K562 (cell line): ENCODE results near the gene PDHX. TPM values are rescaled to one million over a fixed set of nuclear protein-coding genes. Genes with fewer than 3 reads are reported as not detected.

Experiments used
- ATAC-seq: fragments of 200-7000 bp; cut with Tn5 transposase; 3 replicates; pipeline ENCODE4 v1.9.1; 2020; ENCODE audit warnings: moderate library complexity
- BruUV-seq: library from RNA; stranded (reverse); fragments of 400-500 nt; replicated peaks from 2 replicates; lab custom pipeline; 2021; lab: Mats Ljungman, UMichigan
- CTCF ChIA-PET: fragments of 300-600 bp; formaldehyde crosslinking; extraction: SDS; loops from one replicate; lab custom pipeline; 2021; ENCODE audit warnings: low intra/inter-chr PET ratio; lab: Yijun Ruan, JAX
- POLR2A ChIA-PET: fragments of 300-600, 350-650 bp; sonication (Branson Sonifier 250); formaldehyde crosslinking; extraction: SDS; loops from one replicate; lab custom pipeline; 2021; ENCODE audit warnings: antibody characterized with exemption, inconsistent platforms; lab: Yijun Ruan, JAX
- DNase-seq, 4 experiments: peaks; one replicate each; pipeline versions ENCODE4 v3.0.0 to v3.0.0-alpha.2; 2011 to 2018; ENCODE audit warnings: low spot score in 3 of 4, mixed read lengths in 3 of 4; ENCODE audit errors: extremely low read depth in 1 of 4
- FAIRE-seq: peaks from 2 replicates; lab custom pipeline; 2011; peaks lifted over from hg19 to GRCh38; lab: Jason Lieb, UNC
- H2AFZ ChIP-seq: 2 replicates; pipeline ENCODE4 v1.6.0; 2011; ENCODE audit warnings: low read depth, low read length, control low read depth, inconsistent platforms
- H3K27ac ChIP-seq: fragments of 200-600 bp; 3 replicates; pipeline ENCODE4 v1.8.0; 2011; ENCODE audit warnings: low read depth, mild to moderate bottlenecking, control low read depth, inconsistent platforms, low read length, moderate library complexity, mixed read lengths; ENCODE audit errors: extremely low read depth
- H3K27me3 ChIP-seq, 2 experiments: fragments of 300-600 bp in 1 of 2; 2 replicates in 1 of 2; 3 replicates in 1 of 2; pipeline versions ENCODE4 v1.6.0 to v1.8.0; 2011; ENCODE audit warnings: inconsistent platforms in 2 of 2, low read length in 2 of 2, mild to moderate bottlenecking in 1 of 2, mixed read lengths in 1 of 2, moderate library complexity in 1 of 2; ENCODE audit not compliant: control insufficient read depth in 2 of 2, insufficient read depth in 2 of 2
- H3K36me3 ChIP-seq: fragments of 300-600 bp; 3 replicates; pipeline ENCODE4 v1.8.0; 2011; ENCODE audit warnings: mild to moderate bottlenecking, low read length, inconsistent platforms; ENCODE audit not compliant: control insufficient read depth, insufficient read depth
- H3K4me1 ChIP-seq, 2 experiments: fragments of 200-600 bp in 1 of 2; replicated peaks in 1 of 2; 2 replicates in 1 of 2; 3 replicates in 1 of 2; pipeline versions ENCODE4 v1.5.1 to v1.8.0; 2011; ENCODE audit warnings: inconsistent platforms in 2 of 2, low read length in 2 of 2, mild to moderate bottlenecking in 1 of 2, mixed read lengths in 1 of 2, moderate library complexity in 1 of 2; ENCODE audit not compliant: control insufficient read depth in 2 of 2, insufficient read depth in 2 of 2
- H3K4me2 ChIP-seq: 2 replicates; pipeline ENCODE4 v1.6.1; 2011; ENCODE audit warnings: low read length, control low read depth, inconsistent platforms, mixed read lengths; ENCODE audit not compliant: insufficient read depth
- H3K4me3 ChIP-seq: fragments of 200-600 bp; sonication (generic), shearing (Covaris generic); 2 replicates; pipeline ENCODE4 v1.5.1; 2016; ENCODE audit warnings: control low read depth, inconsistent platforms
- H3K79me2 ChIP-seq: fragments of 200-600 bp; 3 replicates; pipeline ENCODE4 v1.8.0; 2011; ENCODE audit warnings: low read length, inconsistent platforms; ENCODE audit not compliant: control insufficient read depth, insufficient read depth
- H3K9ac ChIP-seq, 2 experiments: 2 replicates each; pipeline versions ENCODE4 v1.6.0 to v1.6.1; 2011; ENCODE audit warnings: low read depth in 2 of 2, low read length in 2 of 2, control low read depth in 1 of 2, inconsistent platforms in 1 of 2, mild to moderate bottlenecking in 1 of 2, mixed read lengths in 1 of 2; ENCODE audit not compliant: insufficient read depth in 1 of 2
- H3K9me1 ChIP-seq: one replicate; pipeline ENCODE4 v1.6.0; 2011; ENCODE audit warnings: inconsistent platforms, mild to moderate bottlenecking, low read length, moderate library complexity; ENCODE audit not compliant: control insufficient read depth, insufficient read depth
- H3K9me3 ChIP-seq: replicated peaks from 2 replicates; pipeline ENCODE4 v1.5.1; 2011; ENCODE audit warnings: low read depth, low read length, inconsistent platforms; ENCODE audit not compliant: control insufficient read depth, insufficient read depth
- H4K20me1 ChIP-seq: replicated peaks from 2 replicates; pipeline ENCODE4 v1.6.1; 2011; ENCODE audit warnings: low read length, inconsistent platforms, mixed read lengths; ENCODE audit not compliant: control insufficient read depth, insufficient read depth
- JUNB ChIP-seq: fragments of 450-650 bp; formaldehyde crosslinking; conservative IDR thresholded peaks from 2 replicates; pipeline ENCODE4 v1.4.0; 2020; ENCODE audit warnings: mild to moderate bottlenecking
- ZBTB2 ChIP-seq: fragments of 450-650 bp; IDR thresholded peaks from 2 replicates; pipeline ENCODE4 v1.6.1; 2016; ENCODE audit warnings: antibody characterized with exemption
- ZHX1 ChIP-seq: fragments of 150-350 bp; conservative IDR thresholded peaks from 2 replicates; pipeline ENCODE4 v1.6.1; 2014; ENCODE audit warnings: low read length
- ZNF280A ChIP-seq: fragments of 450-650 bp; IDR thresholded peaks from 2 replicates; pipeline ENCODE4 v1.6.1; 2018; ENCODE audit warnings: mild to moderate bottlenecking, low read depth; ENCODE audit not compliant: partially characterized antibody
- ZNF398 ChIP-seq: fragments of 250-450 bp; sonication (Bioruptor Pico); IDR thresholded peaks from 2 replicates; pipeline ENCODE4 v1.8.0; 2021; ENCODE audit warnings: moderate library complexity, mild to moderate bottlenecking, inconsistent platforms
- ZNF408 ChIP-seq: fragments of 250-450 bp; sonication (Bioruptor Pico); IDR thresholded peaks from 2 replicates; pipeline ENCODE4 v1.4.0; 2020; ENCODE audit warnings: low read depth, mild to moderate bottlenecking, moderate library complexity
- WGBS: fragments of 100-300 bp; shearing (Covaris generic); methylation state at CpG from one replicate; pipeline ENCODE4 v1.1.6; 2016; ENCODE audit warnings: low coverage, mixed read lengths; ENCODE audit not compliant: insufficient coverage; ENCODE audit errors: missing lambda C conversion rate; 5-methylcytosine and 5-hydroxymethylcytosine counted together
- in situ Hi-C: fragments of 300-500 bp; cut with MboI; formaldehyde crosslinking; loops from 4 replicates; pipeline ENCODE4 v1.15.0; 2018; ENCODE audit warnings: inconsistent platforms, mixed read lengths
- intact Hi-C: fragments of 100-400 bp; cut with micrococcal nuclease; formaldehyde crosslinking; loops from 2 replicates; pipeline ENCODE4 v1.14.2; 2022
- polyA plus RNA-seq, 8 experiments: library from polyadenylated mRNA; depleted of rRNA in 4 of 8; stranded (reverse) in 5 of 8; unstranded in 3 of 8; fragments of >200 nt; fragmentation: Nextera tagmentation in 2 of 8; fragmentation: Illumina TruSeq in 1 of 8; extraction: Ambion mirVana in 2 of 8; extraction: Trizol in 1 of 8; gene quantifications; 2 replicates each; pipeline versions ENCODE4 v1.2.1 to v1.2.3, GENCODE V29; 2011 to 2014; ENCODE audit warnings: inconsistent platforms in 1 of 8, missing spikeins in 1 of 8
- total RNA-seq, 7 experiments: library from RNA; depleted of rRNA in 6 of 7; stranded (reverse); fragments of >200 nt in 6 of 7; fragmentation: Illumina TruSeq in 2 of 7; extraction: Trizol in 2 of 7; gene quantifications; 2 replicates each; pipeline versions ENCODE4 v1.2.1 to v1.2.3, GENCODE V29; 2011 to 2021; ENCODE audit warnings: low replicate concordance in 1 of 7

The PDHX gene
- total and polyA plus RNA-seq, 9 of the 15 experiments (the other 6 are each of a cell fraction or from before 2014, with no cell fraction given), result 20.8 to 43.5 (median 31.2) TPM

GRCh38 chr11:34936945-34937629 is 20.7 kb downstream of the PDHX start (continued):
- TF ChIP-seq ZHX1 (no peak), ZNF398 (CRISPR knock-in tag) (no peak)

GRCh38 chr11:34938611-34939010 is 22.2 kb downstream of the PDHX start:
- ChIA-PET POLR2A (interaction anchor here (0.9 kb wide), 1 partner anchor 68 kb away, joined by 3 read pairs; no protein-coding TSS in a partner anchor), CTCF (no interaction called here)
- DNase-seq (no peak), ATAC-seq (no peak), FAIRE-seq (no peak)
- H3K4me3 ChIP-seq, result no peak overlapping the region
- intact Hi-C loops (no loop called here), in situ Hi-C loops (loop anchor here (25.0 kb wide), 1 partner anchor 299 kb away; no protein-coding TSS in a partner anchor)
- no peak overlapping the region for H3K4me2 ChIP-seq
- H3K4me1 ChIP-seq, result peaks cover 2 to 3% of the 10 kb centered on the region in 2 experiments; a peak in 2 of 5 replicates
- no peaks in the 10 kb centered on the region for H3K9me1 ChIP-seq
- TF ChIP-seq ZNF408 (CRISPR knock-in tag), result no peak
- no peak for TF ChIP-seq ZNF280A
- TF ChIP-seq JUNB, result no peak
- no peak for TF ChIP-seq ZBTB2
- H3K27me3 ChIP-seq, result no peaks in the 10 kb centered on the region
- H3K27ac ChIP-seq, result no peak overlapping the region
- peaks cover 20% of the 10 kb centered on the region; the same call in 2 of the 3 replicates for H3K79me2 ChIP-seq
- BruUV-seq, result no TSS peak
- no peak overlapping the region for H2AFZ ChIP-seq
- no peak overlapping the region for H3K9ac ChIP-seq
- 13% methylated on average over 1 of the region's 1 CpG for WGBS
- H3K9me3 ChIP-seq, result no peaks in the 10 kb centered on the region
- no peaks in the 10 kb centered on the region for H4K20me1 ChIP-seq
- H3K36me3 ChIP-seq, result peaks cover 6% of the 10 kb centered on the region; the same call in 2 of the 3 replicates
